ENCODE results near the gene MRPS9. TPM values are rescaled to one million over a fixed set of nuclear protein-coding genes. Genes with fewer than 3 reads are reported as not detected.

The MRPS9 gene
- total RNA-seq, 1 donor: 22.9 TPM

GRCh38 chr2:105143467-105144151 is 105.7 kb downstream of the MRPS9 start:
- no peak for DNase-seq (ENCODE audit: low read depth)
- H3K4me3 ChIP-seq (ENCODE audit: low read depth, low read length): peak overlapping the region; percentile 18
- TF ChIP-seq CTCF (IDR thresholded peaks at IDR 0.05; ENCODE audit: insufficient read depth, low read depth, low read length): no peak

GRCh38 chr2:105144152-105144940 is 106.5 kb downstream of the MRPS9 start:
- no peak for DNase-seq (ENCODE audit: low read depth)
- H3K4me3 ChIP-seq (ENCODE audit: low read depth, low read length): no peak overlapping the region
- no peak for TF ChIP-seq CTCF (IDR thresholded peaks at IDR 0.05; ENCODE audit: insufficient read depth, low read depth, low read length)

GRCh38 chr2:105144941-105145300 is 107.1 kb downstream of the MRPS9 start:
- no peak for DNase-seq (ENCODE audit: low read depth)
- no peak overlapping the region for H3K4me3 ChIP-seq (ENCODE audit: low read depth, low read length)
- no peak for TF ChIP-seq CTCF (IDR thresholded peaks at IDR 0.05; ENCODE audit: insufficient read depth, low read depth, low read length)

DNA sequence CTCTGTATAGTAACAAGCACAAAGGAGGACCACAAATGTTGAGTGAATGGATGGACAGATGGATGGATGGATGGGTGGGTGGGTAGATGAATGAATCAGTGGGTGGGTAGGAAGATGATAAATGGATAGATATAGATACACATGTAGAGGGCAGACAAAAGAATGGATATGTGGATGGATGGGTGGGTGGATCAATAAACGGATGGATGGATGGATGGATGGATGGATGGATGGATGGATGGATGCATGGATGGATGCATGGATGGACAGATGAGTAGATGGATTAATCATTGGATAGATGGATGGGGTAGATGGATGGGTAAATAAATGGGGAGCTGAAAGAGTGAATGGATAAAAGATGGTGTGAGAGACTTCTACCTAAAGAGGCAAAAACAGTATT is 111.4 kb downstream of the MRPS9 start:
- DNase-seq (ENCODE audit: low read depth): no peak
- H3K4me3 ChIP-seq (ENCODE audit: low read depth, low read length): no peak overlapping the region
- no peak for TF ChIP-seq CTCF (IDR thresholded peaks at IDR 0.05; ENCODE audit: insufficient read depth, low read depth, low read length)

Other genes with a start within 250 kb of the MRPS9 start
- not detected in 2 replicates for gene POU3F3, start 184.0 kb upstream of the MRPS9 start, total RNA-seq
- gene GPR45, start 203.7 kb downstream of the MRPS9 start, total RNA-seq: not detected in 2 replicates